ENCODE measurements around the gene PIGH.

DNA sequence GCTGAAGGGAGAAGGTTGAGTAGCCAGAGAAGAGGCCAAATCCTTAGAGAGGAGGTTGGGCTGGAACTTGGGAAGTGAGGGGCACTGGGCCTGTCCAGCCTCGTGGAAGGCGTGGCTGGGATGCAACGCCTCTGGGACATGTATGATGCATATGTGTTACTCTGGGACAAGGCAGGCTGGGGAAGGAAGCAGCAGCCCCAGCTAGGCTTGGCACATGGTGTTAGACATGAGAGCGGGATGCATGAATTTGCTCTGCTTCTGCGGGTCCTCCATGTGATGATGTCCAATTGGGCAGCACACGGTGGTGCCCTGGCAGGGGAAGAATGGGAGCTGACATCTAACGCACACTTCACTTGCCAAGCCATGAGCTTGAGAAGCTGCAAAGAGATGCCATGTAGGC is 45.7 kb downstream of the PIGH start:
- TF ChIP-seq, protein P1, sequence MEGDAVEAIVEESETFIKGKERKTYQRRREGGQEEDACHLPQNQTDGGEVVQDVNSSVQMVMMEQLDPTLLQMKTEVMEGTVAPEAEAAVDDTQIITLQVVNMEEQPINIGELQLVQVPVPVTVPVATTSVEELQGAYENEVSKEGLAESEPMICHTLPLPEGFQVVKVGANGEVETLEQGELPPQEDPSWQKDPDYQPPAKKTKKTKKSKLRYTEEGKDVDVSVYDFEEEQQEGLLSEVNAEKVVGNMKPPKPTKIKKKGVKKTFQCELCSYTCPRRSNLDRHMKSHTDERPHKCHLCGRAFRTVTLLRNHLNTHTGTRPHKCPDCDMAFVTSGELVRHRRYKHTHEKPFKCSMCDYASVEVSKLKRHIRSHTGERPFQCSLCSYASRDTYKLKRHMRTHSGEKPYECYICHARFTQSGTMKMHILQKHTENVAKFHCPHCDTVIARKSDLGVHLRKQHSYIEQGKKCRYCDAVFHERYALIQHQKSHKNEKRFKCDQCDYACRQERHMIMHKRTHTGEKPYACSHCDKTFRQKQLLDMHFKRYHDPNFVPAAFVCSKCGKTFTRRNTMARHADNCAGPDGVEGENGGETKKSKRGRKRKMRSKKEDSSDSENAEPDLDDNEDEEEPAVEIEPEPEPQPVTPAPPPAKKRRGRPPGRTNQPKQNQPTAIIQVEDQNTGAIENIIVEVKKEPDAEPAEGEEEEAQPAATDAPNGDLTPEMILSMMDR (IDR thresholded peaks at IDR 0.05), result no peak
- no peak for TF ChIP-seq POLR2A (IDR thresholded peaks at IDR 0.05)

All from thyroid gland (tissue), 4 donors.